Fibroblast of the conjunctiva (primary cell): ENCODE data around the gene ZNF770.
A peak's percentile ranks its signal among the peaks of the same experiment; 100 is the strongest.

Experiments used
- DNase-seq: peaks from one replicate; pipeline ENCODE4 v3.0.0-alpha.2; 2010; ENCODE audit warnings: low read depth

ZNF770 gene

GRCh38 chr15:34988027-34988902 lies at the start of gene ZNF770:
TSS of gene ZNF770 (minus strand) at chr15:34988287. CDS start at chr15:34983434, 4,853 bp downstream.
- DNase-seq: peak; percentile 43

- no peak for DNase-seq
These were observed 40.3 kb upstream of the ZNF770 start for GRCh38 chr15:35028235-35028984.

GRCh38 chr15:35023804-35024203 lies 35.7 kb upstream of the ZNF770 start:
- DNase-seq: no peak

GRCh38 chr15:35020974-35021373 lies 32.9 kb upstream of the ZNF770 start:
- DNase-seq: no peak

- peak; percentile 10 for DNase-seq
These were observed 31.6 kb upstream of the ZNF770 start for GRCh38 chr15:35019404-35020327.

GRCh38 chr15:35014241-35014640 lies 26.2 kb upstream of the ZNF770 start:
- no peak for DNase-seq

GRCh38 chr15:35013370-35013769 lies 25.3 kb upstream of the ZNF770 start:
- no peak for DNase-seq

- DNase-seq: no peak
These were observed 19.3 kb upstream of the ZNF770 start for GRCh38 chr15:35007397-35007796.

GRCh38 chr15:35005933-35006332 lies 17.8 kb upstream of the ZNF770 start:
- no peak for DNase-seq

GRCh38 chr15:35003928-35004327 lies 15.8 kb upstream of the ZNF770 start:
- DNase-seq: no peak

GRCh38 chr15:35000511-35000910 lies 12.4 kb upstream of the ZNF770 start:
- DNase-seq: peak; percentile 63

- DNase-seq: no peak
These were observed 11.8 kb upstream of the ZNF770 start for GRCh38 chr15:34999906-35000305.

GRCh38 chr15:34994925-34995324 lies 6.8 kb upstream of the ZNF770 start:
- DNase-seq: no peak

- DNase-seq: no peak
These were observed 5.8 kb upstream of the ZNF770 start for GRCh38 chr15:34993877-34994276.

- DNase-seq: no peak
These were observed 5.3 kb upstream of the ZNF770 start for GRCh38 chr15:34993412-34993811.

GRCh38 chr15:34987609-34988026 lies 469 bp downstream of the ZNF770 start:
- DNase-seq: no peak

- no peak for DNase-seq
These were observed 1.2 kb downstream of the ZNF770 start for GRCh38 chr15:34986771-34987480.

GRCh38 chr15:34986326-34986725 lies 1.8 kb downstream of the ZNF770 start:
- DNase-seq: no peak

GRCh38 chr15:34984889-34985630 lies 3.0 kb downstream of the ZNF770 start:
- no peak for DNase-seq

GRCh38 chr15:34976743-34977142 lies 11.3 kb downstream of the ZNF770 start:
- DNase-seq: no peak

- no peak for DNase-seq
These were observed 12.0 kb downstream of the ZNF770 start for GRCh38 chr15:34976073-34976472.
